A549 (cell line): ENCODE data around the gene ABCC1. TPM values are rescaled to one million over a fixed set of nuclear protein-coding genes. Genes with fewer than 3 reads are reported as not detected.
"Not testable (repeated sequence)": the region's sequence is repeated elsewhere in the genome, so short reads cannot be mapped to it uniquely, and the experiment has no call there.

Experiments used
- ATAC-seq, 2 experiments: fragments of 200-7000 bp in 1 of 2; fragments of >200 bp in 1 of 2; cut with Nextera tagmentation in 1 of 2; cut with Tn5 transposase in 1 of 2; 3 replicates each; pipeline versions ENCODE4 v1.8.0 to v1.9.1; 2018 to 2020; ENCODE audit warnings: mild to moderate bottlenecking in 1 of 2, moderate library complexity in 1 of 2
- CTCF ChIA-PET: fragments of 300-600 bp; sonication (Branson Sonifier 250); formaldehyde crosslinking; extraction: SDS; loops from one replicate; lab custom pipeline; 2021; ENCODE audit warnings: antibody characterized with exemption, inconsistent platforms; lab: Yijun Ruan, JAX
- POLR2A ChIA-PET: fragments of 350-600 bp; formaldehyde crosslinking; extraction: SDS; loops from one replicate; lab custom pipeline; 2021; ENCODE audit warnings: antibody characterized with exemption, inconsistent platforms; lab: Yijun Ruan, JAX
- DNase-seq, 2 experiments: peaks; one replicate each; pipeline versions ENCODE4 v3.0.0 to v3.0.0-alpha.2; 2011 to 2016; ENCODE audit warnings: low read depth in 1 of 2, low spot score in 1 of 2
- FAIRE-seq: peaks from 2 replicates; lab custom pipeline; 2011; peaks lifted over from hg19 to GRCh38; lab: Jason Lieb, UNC
- H3K27ac ChIP-seq, 2 experiments: fragments of >200 bp; sonication (Bioruptor Twin); formaldehyde crosslinking; 3 replicates each; pipeline ENCODE4 v1.5.1; 2016 to 2017
- H3K4me1 ChIP-seq: fragments of >200 bp; sonication (Bioruptor Twin); formaldehyde crosslinking; 3 replicates; pipeline ENCODE4 v1.6.1; 2016
- H3K4me2 ChIP-seq: fragments of >200 bp; sonication (Bioruptor Twin); formaldehyde crosslinking; 3 replicates; pipeline ENCODE4 v1.6.1; 2016
- H3K4me3 ChIP-seq: fragments of >200 bp; sonication (Bioruptor Twin); formaldehyde crosslinking; 3 replicates; pipeline ENCODE4 v1.5.1; 2016
- H3K9me3 ChIP-seq: fragments of >200 bp; sonication (Bioruptor Twin); formaldehyde crosslinking; 3 replicates; pipeline ENCODE4 v1.6.1; 2016
- BHLHE40 ChIP-seq: IDR thresholded peaks from 2 replicates; pipeline ENCODE4 v1.6.1; 2012; ENCODE audit warnings: low read depth, low read length, inconsistent platforms
- CBX8 ChIP-seq: fragments of 200-600 bp; sonication (generic); IDR thresholded peaks from 2 replicates; pipeline ENCODE4 v1.6.1; 2016
- EP300 ChIP-seq, 2 experiments: fragments of >200 bp; sonication (Bioruptor Twin); formaldehyde crosslinking; IDR thresholded peaks; 2 replicates in 1 of 2; 3 replicates in 1 of 2; pipeline ENCODE4 v1.6.1; 2016 to 2017
- ESRRA ChIP-seq: fragments of 150-350 bp; IDR thresholded peaks from 2 replicates; pipeline ENCODE4 v1.6.1; 2014; ENCODE audit warnings: mild to moderate bottlenecking, low read length, borderline replicate concordance
- FOSB ChIP-seq: fragments of 250-450 bp; sonication (Bioruptor Pico); IDR thresholded peaks from 2 replicates; pipeline ENCODE4 v1.5.0; 2020; ENCODE audit warnings: mild to moderate bottlenecking, moderate library complexity
- FOXS1 ChIP-seq: fragments of 250-450 bp; sonication (Bioruptor Pico); IDR thresholded peaks from 2 replicates; pipeline ENCODE4 v1.5.0; 2020; ENCODE audit warnings: mild to moderate bottlenecking, moderate library complexity
- HOXA7 ChIP-seq: fragments of 250-450 bp; sonication (Bioruptor Pico); IDR thresholded peaks from 2 replicates; pipeline ENCODE4 v1.5.0; 2020; ENCODE audit warnings: mild to moderate bottlenecking, moderate library complexity
- HOXB13 ChIP-seq: fragments of 250-450 bp; sonication (Bioruptor Pico); IDR thresholded peaks from 2 replicates; pipeline ENCODE4 v1.5.0; 2020; ENCODE audit warnings: low read depth, mild to moderate bottlenecking, moderate library complexity
- MAX ChIP-seq: IDR thresholded peaks from 2 replicates; pipeline ENCODE4 v1.6.1; 2012
- NPAS2 ChIP-seq: fragments of 250-450 bp; sonication (Bioruptor Pico); IDR thresholded peaks from 2 replicates; pipeline ENCODE4 v1.8.0; 2022; ENCODE audit warnings: mild to moderate bottlenecking, moderate library complexity, borderline replicate concordance
- PBX3 ChIP-seq: IDR thresholded peaks from 2 replicates; pipeline ENCODE4 v1.6.1; 2012
- POLR2A ChIP-seq: IDR thresholded peaks from 2 replicates; pipeline ENCODE4 v1.6.1; 2012; ENCODE audit warnings: mild to moderate bottlenecking, low read length
- POLR2AphosphoS2 ChIP-seq: conservative IDR thresholded peaks from 2 replicates; pipeline ENCODE4 v1.6.1; 2012; ENCODE audit warnings: low read length, improper control_type of control experiment, inconsistent platforms
- RAD21 ChIP-seq, 2 experiments: fragments of >200 bp in 1 of 2; sonication (Bioruptor Twin) in 1 of 2; formaldehyde crosslinking in 1 of 2; IDR thresholded peaks in 1 of 2; conservative IDR thresholded peaks in 1 of 2; 2 replicates in 1 of 2; 3 replicates in 1 of 2; pipeline ENCODE4 v1.6.1; 2012 to 2018; ENCODE audit warnings: inconsistent platforms in 1 of 2
- RARB ChIP-seq: fragments of 250-450 bp; sonication (Bioruptor Pico); IDR thresholded peaks from 2 replicates; pipeline ENCODE4 v1.8.0; 2021; ENCODE audit warnings: mild to moderate bottlenecking, moderate library complexity
- SMC3 ChIP-seq: fragments of >200 bp; sonication (Bioruptor Twin); formaldehyde crosslinking; IDR thresholded peaks from 3 replicates; pipeline ENCODE4 v1.6.1; 2018; ENCODE audit warnings: inconsistent platforms
- SREBF2 ChIP-seq: fragments of 450-650 bp; IDR thresholded peaks from 2 replicates; pipeline ENCODE4 v1.6.1; 2014; ENCODE audit warnings: mild to moderate bottlenecking, moderate library complexity
- TFCP2L1 ChIP-seq: fragments of 250-450 bp; sonication (Bioruptor Pico); IDR thresholded peaks from 2 replicates; pipeline ENCODE4 v1.5.0; 2021; ENCODE audit warnings: mild to moderate bottlenecking
- ZFP36 ChIP-seq: fragments of 450-650 bp; IDR thresholded peaks from 2 replicates; pipeline ENCODE4 v1.6.1; 2014; ENCODE audit warnings: borderline replicate concordance; ENCODE audit not compliant: partially characterized antibody
- ZSCAN20 ChIP-seq: fragments of 250-450 bp; sonication (Bioruptor Pico); IDR thresholded peaks from 2 replicates; pipeline ENCODE4 v1.8.0; 2022; ENCODE audit warnings: mild to moderate bottlenecking, moderate library complexity
- WGBS: methylation state at CpG from one replicate; pipeline ENCODE4 v1.1.6; 2017; ENCODE audit errors: missing lambda C conversion rate; 5-methylcytosine and 5-hydroxymethylcytosine counted together
- polyA plus RNA-seq, 4 experiments: library from polyadenylated mRNA; depleted of rRNA in 3 of 4; stranded (reverse); fragments of >200 nt; fragmentation: RNase III in 1 of 4; extraction: RNeasy Plus Mini Kit Qiagen cat#74134 plus additional on column Dnase treatment in 1 of 4; gene quantifications; 2 replicates in 3 of 4; 3 replicates in 1 of 4; pipeline ENCODE4 v1.2.3, GENCODE V29; 2011 to 2017
- TF ChIP-seq, protein P1 (sequence below): fragments of >200 bp; sonication (Bioruptor Twin); formaldehyde crosslinking; IDR thresholded peaks from 3 replicates; pipeline ENCODE4 v1.6.1; 2016

Gene ABCC1
- polyA plus RNA-seq, 2 of the 4 experiments (the other 2 are of a cell fraction) = 56.5 to 93.8 TPM

DNA sequence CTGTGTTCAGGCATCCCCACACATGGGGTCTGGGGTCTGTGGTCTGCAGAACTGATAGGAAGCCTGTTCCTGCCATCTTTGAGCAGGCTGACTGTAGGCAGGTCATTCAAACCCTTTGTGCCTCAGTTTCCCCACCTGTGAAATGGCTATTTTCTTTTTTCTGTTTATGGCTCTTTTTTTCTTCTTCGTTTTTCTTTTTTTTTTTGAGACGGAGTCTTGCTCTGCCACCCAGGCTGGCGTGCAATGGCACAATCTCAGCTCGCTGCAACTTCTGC, 201.4 kb downstream of the ABCC1 start:
- no peak overlapping the region for H3K4me2 ChIP-seq
- WGBS = 94% methylated on average over 4 of the region's 4 CpGs
- FAIRE-seq (no peak), DNase-seq (no peak), ATAC-seq (no peak)
- H3K4me3 ChIP-seq = no peak overlapping the region
- H3K4me1 ChIP-seq = peaks cover 2% of the 10 kb centered on the region; the same call in 1 of the 3 replicates
- TF ChIP-seq SREBF2 = no peak
- TF ChIP-seq POLR2AphosphoS2 = 0 out of 2 replicates have a peak, but pooled peaks have one; percentile 1
- POLR2A ChIA-PET = no interaction called here
- H3K9me3 ChIP-seq = no peaks in the 10 kb centered on the region
- CTCF ChIA-PET = interaction anchor here (0.8 to 1.4 kb wide), 3 partner anchors 8 to 373 kb away, joined by 3 to 4 read pairs (median 4); no protein-coding TSS in a partner anchor
- H3K27ac ChIP-seq = no peak overlapping the region

DNA sequence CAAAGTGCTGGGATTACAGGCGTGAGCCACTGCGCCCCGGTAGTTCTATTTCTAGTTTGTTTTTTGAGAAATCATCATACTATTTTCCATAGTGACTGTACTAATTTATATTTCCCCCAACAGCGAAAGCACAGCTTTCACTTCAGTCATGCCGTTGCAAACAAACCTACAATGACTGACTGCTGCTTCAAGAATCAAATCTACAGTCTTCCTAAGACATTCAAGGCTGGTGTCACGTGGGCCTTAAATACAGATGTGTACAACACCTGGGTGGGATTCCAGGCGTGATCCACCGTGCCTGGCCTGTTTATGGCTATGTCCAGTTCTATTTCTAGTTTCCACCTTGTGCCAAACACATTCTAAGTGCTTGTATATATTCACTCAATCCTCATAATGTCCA, 201.9 kb downstream of the ABCC1 start:
- no peak for ATAC-seq
- FAIRE-seq = no peak
- WGBS = 77% methylated on average over 8 of the region's 8 CpGs

GRCh38 chr16:16153000-16153399, 203.6 kb downstream of the ABCC1 start:
- H3K9me3 ChIP-seq, FAIRE-seq, DNase-seq, CTCF ChIA-PET, H3K4me1 ChIP-seq, H3K4me2 ChIP-seq, ATAC-seq, H3K27ac ChIP-seq, H3K4me3 ChIP-seq, POLR2A ChIA-PET: not testable (repeated sequence)
- 94% methylated on average over 12 of the region's 12 CpGs for WGBS

More for the DNA sequence above, 201.9 kb downstream of the ABCC1 start:
- ChIA-PET POLR2A (no interaction called here), CTCF (interaction anchor here (0.8 to 1.4 kb wide), 3 partner anchors 9 to 374 kb away, joined by 3 to 4 read pairs (median 4); no protein-coding TSS in a partner anchor)
- no peak for DNase-seq
- no peak overlapping the region for H3K27ac ChIP-seq
- peaks cover 2% of the 10 kb centered on the region; the same call in 1 of the 3 replicates for H3K4me1 ChIP-seq
- no peaks in the 10 kb centered on the region for H3K9me3 ChIP-seq
- no peak overlapping the region for H3K4me2 ChIP-seq
- no peak overlapping the region for H3K4me3 ChIP-seq
- TF ChIP-seq MAX = no peak
- no peak for TF ChIP-seq EP300 (IDR thresholded peaks at IDR 0.05)
- TF ChIP-seq HOXA7 (CRISPR knock-in tag) = no peak
- TF ChIP-seq, protein P1, sequence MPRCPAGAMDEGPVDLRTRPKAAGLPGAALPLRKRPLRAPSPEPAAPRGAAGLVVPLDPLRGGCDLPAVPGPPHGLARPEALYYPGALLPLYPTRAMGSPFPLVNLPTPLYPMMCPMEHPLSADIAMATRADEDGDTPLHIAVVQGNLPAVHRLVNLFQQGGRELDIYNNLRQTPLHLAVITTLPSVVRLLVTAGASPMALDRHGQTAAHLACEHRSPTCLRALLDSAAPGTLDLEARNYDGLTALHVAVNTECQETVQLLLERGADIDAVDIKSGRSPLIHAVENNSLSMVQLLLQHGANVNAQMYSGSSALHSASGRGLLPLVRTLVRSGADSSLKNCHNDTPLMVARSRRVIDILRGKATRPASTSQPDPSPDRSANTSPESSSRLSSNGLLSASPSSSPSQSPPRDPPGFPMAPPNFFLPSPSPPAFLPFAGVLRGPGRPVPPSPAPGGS = no peak
- no peak for TF ChIP-seq NPAS2
- no peak for TF ChIP-seq POLR2A
- no peak for TF ChIP-seq POLR2AphosphoS2
- TF ChIP-seq BHLHE40 = no peak
- TF ChIP-seq PBX3 = no peak
- no peak for TF ChIP-seq FOXS1 (CRISPR knock-in tag)
- TF ChIP-seq ZFP36 = no peak
- TF ChIP-seq CBX8 = no peak
- no peak for TF ChIP-seq FOSB (CRISPR knock-in tag)
- TF ChIP-seq SMC3 = no peak
- no peak for TF ChIP-seq RARB
- no peak for TF ChIP-seq ESRRA
- no peak for TF ChIP-seq TFCP2L1 (CRISPR knock-in tag)
- no peak for TF ChIP-seq HOXB13 (CRISPR knock-in tag)
- TF ChIP-seq ZSCAN20 = no peak

DNA sequence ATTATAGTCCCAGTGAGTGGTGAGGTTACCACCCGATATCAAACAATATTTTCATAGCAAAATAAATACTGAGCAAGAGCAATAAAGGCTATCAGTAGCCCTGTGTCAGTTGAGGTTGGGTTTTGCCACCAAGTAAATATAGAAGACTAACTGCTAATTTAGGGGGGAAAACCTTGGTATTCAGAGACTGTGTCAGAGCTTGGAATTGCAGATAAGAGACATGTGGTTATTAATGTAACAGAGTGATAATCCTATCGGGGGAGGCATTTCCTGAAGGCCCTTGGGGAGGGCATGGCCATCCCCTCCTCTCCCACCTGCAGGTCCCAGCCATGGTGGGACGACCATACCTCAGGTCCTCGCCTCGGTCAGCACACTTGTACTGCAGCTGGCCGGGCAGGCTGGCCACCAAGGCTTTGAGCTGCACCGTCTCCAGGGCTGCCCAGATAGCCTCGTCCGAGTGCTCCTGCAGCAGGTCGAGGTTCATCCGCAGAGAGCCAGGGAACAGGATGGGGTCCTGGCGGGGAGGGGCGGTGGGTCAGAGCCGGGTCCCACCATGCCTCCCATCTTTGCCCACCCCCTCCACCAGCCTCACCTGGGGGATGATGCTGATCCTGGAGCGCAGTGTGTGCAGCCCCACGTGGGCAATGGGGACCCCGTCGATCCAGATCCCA, 205.0 kb downstream of the ABCC1 start:
- TF ChIP-seq POLR2AphosphoS2 (peak; percentile 56; the same call in 1 of the 2 replicates), RAD21 (conservative IDR thresholded peaks at IDR 0.05 in 1 of 2, IDR thresholded peaks at IDR 0.05 in 1 of 2) (no peak)
- 67% methylated on average over 10 of the region's 18 CpGs for WGBS
- Histone ChIP-seq H3K27ac (no peak overlapping the region), H3K4me3 (no peak overlapping the region), H3K4me1 (peaks cover 2% of the 10 kb centered on the region; the same call in 1 of the 3 replicates), H3K4me2 (no peak overlapping the region), H3K9me3 (no peaks in the 10 kb centered on the region)
- ATAC-seq (peak; percentile 7 to 8; a peak in 4 of 6 replicates), FAIRE-seq (no peak), DNase-seq (no peak)
- ChIA-PET POLR2A (no interaction called here), CTCF (interaction anchor here (0.6 to 1.2 kb wide), 3 partner anchors 11 to 231 kb away, joined by 3 to 4 read pairs (median 3); no protein-coding TSS in a partner anchor)
